ENCODE data around the gene ARHGAP26.
"Not testable (repeated sequence)": the region's sequence is repeated elsewhere in the genome, so short reads cannot be mapped to it uniquely, and the experiment has no call there.

ARHGAP26 gene

DNA sequence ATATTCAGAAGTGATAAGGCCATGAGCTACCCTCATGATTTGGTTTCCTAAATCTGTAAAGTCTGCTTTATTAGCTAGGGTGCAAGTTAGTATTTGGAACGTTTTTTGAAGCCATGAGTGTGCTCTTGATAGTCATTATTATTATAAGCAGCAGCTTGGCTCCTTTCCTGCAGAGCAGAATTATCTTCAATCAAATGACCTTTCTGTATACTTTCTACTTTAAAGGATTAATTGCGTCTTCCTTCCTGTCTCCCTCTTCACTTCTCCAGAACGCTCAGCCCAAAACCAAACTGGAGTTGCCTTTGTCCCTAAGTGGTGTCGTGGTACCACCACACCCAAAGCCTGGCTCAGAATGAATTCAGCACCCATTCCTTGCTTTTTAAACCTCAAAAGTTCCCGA is 211.3 kb downstream of the ARHGAP26 start:
- H3K4me3 ChIP-seq (ENCODE audit: low read depth, low read length), result no peak overlapping the region
- TF ChIP-seq, protein P1, sequence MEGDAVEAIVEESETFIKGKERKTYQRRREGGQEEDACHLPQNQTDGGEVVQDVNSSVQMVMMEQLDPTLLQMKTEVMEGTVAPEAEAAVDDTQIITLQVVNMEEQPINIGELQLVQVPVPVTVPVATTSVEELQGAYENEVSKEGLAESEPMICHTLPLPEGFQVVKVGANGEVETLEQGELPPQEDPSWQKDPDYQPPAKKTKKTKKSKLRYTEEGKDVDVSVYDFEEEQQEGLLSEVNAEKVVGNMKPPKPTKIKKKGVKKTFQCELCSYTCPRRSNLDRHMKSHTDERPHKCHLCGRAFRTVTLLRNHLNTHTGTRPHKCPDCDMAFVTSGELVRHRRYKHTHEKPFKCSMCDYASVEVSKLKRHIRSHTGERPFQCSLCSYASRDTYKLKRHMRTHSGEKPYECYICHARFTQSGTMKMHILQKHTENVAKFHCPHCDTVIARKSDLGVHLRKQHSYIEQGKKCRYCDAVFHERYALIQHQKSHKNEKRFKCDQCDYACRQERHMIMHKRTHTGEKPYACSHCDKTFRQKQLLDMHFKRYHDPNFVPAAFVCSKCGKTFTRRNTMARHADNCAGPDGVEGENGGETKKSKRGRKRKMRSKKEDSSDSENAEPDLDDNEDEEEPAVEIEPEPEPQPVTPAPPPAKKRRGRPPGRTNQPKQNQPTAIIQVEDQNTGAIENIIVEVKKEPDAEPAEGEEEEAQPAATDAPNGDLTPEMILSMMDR (IDR thresholded peaks at IDR 0.05; ENCODE audit: borderline replicate concordance, insufficient read depth, low read depth, low read length), result no peak

DNA sequence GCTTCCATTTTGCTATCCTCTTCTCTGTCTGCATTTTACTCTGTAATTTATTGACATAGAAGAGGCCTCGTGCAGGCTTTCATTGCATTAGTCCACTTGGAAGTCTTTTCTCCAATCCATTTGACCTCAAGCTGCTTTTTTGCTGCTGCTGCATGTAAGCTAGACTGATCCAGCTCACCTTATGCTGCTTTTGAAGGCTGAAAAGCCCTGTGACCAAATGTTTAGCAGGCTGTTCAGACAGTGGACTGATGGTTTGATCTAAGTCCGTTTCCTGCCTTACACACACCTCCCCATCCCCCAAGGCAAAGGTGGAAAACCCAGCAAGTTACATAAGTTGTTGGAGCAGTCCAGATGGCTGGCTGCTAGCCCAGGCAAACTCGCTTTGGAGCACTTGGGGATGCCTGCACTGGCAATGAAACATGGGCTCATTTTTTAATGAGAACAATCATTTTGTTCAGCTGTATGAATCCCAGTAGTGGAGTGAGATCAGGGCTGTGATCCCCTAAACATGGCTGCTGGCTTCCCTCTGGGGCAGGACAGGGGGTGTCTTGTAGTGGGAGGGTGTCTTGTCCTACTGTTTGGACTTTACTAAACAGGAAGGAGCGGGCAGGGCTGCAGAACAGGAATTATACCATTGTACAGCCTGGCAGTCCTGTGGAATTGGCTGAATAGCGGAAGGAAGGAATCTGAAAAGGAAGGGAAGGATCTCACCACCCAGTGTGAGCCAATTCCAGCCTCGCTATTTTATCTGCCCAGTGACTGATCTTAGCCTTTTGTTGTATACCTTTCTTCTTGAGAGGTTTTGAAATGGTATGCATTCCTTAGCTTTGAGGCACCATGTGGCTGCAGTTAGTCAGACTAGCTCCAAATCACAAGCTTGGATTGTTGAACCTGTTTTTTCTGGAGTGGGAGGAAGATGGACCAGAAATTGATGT is 212.0 kb downstream of the ARHGAP26 start:
- no peak overlapping the region for H3K4me3 ChIP-seq (ENCODE audit: low read depth, low read length)
- TF ChIP-seq, protein P1 (IDR thresholded peaks at IDR 0.05; ENCODE audit: borderline replicate concordance, insufficient read depth, low read depth, low read length), result no peak

DNA sequence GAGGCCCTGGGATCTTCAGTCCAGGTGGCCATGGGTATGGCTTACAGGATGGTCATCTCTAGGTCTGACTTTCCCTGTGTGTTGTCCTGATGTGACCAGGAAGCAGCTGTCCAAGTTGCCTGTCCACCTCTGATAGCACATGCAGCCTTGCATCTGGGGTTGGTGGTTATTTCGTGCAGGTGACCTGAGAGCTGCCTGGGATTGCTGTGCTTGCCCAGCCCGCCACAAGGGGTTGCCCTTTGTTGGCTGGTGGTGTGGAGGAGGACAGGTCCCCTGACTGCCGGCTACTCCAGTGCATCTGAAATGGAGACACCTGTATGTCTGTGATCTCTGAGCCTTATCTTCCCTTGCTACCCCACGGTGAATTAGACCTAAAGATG is 212.6 kb downstream of the ARHGAP26 start:
- TF ChIP-seq, protein P1 (IDR thresholded peaks at IDR 0.05; ENCODE audit: borderline replicate concordance, insufficient read depth, low read depth, low read length), result peak; percentile 23; the same call in 1 of the 2 replicates
- no peak overlapping the region for H3K4me3 ChIP-seq (ENCODE audit: low read depth, low read length)

DNA sequence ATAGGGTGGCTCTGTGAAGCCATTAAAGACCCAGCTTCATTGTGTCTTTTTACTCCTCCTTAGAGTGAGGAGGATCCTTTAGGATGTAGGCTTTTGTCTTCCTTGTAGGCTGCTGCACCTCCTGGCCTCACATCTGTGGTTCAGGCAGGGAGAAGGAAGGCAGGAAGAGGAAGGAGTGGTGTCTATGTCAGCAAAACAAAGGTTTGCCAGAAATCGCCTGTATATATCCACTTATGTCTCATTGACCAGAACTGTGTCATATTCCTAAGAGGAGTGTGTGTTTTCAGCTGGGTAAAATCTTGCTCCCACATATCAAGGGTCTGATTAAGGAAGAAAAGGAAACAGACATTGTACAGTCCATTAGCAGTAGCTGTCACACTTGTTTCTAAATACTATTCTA is 213.8 kb downstream of the ARHGAP26 start:
- no peak overlapping the region for H3K4me3 ChIP-seq (ENCODE audit: low read depth, low read length)
- TF ChIP-seq, protein P1 (IDR thresholded peaks at IDR 0.05; ENCODE audit: borderline replicate concordance, insufficient read depth, low read depth, low read length), result no peak

DNA sequence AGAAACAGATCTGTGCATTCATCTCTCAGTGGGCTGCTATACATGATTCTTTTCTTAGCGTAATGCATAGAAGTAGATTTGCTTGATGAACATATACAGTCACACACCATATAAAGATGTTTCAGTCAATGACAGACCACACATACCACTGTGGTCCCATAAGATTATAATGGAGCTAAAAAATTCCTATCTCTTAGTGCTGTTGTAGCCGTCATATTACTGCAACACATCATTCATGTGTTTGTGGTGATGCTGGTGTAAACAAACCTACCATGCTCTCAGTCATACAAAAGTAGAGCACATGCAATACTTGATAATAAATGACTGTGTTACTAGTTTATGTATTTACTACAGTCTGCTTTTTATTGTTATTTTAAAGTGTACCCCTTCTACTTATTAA is 214.3 kb downstream of the ARHGAP26 start:
- TF ChIP-seq, protein P1 (IDR thresholded peaks at IDR 0.05; ENCODE audit: borderline replicate concordance, insufficient read depth, low read depth, low read length), result no peak
- no peak overlapping the region for H3K4me3 ChIP-seq (ENCODE audit: low read depth, low read length)

DNA sequence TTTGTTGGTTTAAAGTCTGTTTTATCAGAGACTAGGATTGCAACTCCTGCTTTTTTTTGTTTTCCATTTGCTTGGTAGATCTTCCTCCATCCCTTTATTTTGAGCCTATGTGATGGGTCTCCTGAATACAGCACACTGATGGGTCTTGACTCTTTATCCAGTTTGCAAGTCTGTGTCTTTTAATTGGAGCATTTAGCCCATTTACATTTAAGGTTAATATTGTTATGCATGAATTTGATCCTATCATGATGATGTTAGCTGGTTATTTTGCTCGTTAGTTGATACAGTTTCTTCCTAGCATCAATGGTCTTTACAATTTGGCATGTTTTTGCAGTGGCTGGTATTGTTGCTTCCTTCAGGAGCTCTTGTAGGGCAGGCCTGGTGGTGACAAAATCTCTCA is 219.1 kb downstream of the ARHGAP26 start:
- not testable (repeated sequence) for H3K4me3 ChIP-seq (ENCODE audit: low read depth, low read length)

DNA sequence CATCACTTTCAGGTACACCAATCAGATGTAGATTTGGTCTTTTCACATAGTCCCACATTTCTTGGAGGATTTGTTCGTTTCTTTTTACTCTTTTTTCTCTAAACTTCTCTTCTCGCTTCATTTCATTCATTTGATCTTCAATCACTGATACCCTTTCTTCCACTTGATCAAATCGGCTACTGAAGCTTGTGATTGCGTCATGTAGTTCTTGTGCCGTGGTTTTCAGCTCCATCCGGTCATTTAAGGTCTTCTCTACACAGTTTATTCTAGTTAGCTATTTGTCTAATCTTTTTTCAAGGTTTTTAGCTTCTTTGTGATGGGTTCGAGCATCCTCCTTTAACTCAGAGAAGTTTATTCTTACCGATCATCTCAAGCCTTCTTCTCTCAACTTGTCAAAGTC is 219.9 kb downstream of the ARHGAP26 start:
- H3K4me3 ChIP-seq (ENCODE audit: low read depth, low read length), result not testable (repeated sequence)

DNA sequence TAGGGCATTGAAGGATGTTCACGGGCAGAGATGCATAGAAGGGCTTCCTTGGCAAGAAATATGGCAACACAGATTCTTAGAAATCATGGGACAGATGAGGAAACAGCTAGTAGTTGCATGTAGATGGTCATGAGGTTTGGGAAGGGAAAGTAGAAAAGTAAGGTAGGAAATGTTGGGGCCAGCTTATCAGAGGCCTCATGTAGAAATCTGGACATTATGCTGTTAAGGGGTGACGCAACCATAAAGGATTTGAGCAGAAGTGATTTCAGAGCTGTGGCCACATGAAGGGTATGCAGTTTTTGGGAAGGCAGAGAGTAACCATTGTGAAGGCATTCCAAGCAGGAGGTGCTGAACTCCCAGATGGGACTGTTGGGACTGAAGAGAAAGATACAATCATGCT is 224.0 kb downstream of the ARHGAP26 start:
- no peak overlapping the region for H3K4me3 ChIP-seq (ENCODE audit: low read depth, low read length)
- TF ChIP-seq, protein P1 (IDR thresholded peaks at IDR 0.05; ENCODE audit: borderline replicate concordance, insufficient read depth, low read depth, low read length), result no peak

DNA sequence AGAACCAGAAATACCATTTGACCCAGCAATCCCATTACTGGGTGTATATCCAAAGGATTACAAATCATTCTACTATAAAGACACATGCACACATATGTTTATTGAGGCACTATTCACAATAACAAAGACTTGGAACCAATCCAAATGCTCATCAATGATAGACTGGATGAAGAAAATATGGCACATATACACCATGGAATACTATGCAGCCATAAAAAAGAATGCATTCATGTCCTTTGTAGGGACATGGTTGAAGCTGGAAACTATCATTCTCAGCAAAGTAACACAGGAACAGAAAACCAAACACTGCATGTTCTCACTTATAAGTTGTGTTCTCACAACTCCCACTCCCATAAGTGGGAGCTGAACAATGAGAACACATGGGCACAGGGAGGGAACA is 225.4 kb downstream of the ARHGAP26 start:
- H3K4me3 ChIP-seq (ENCODE audit: low read depth, low read length), result not testable (repeated sequence)
